SK-N-SH (cell line): ENCODE measurements around the gene RBMS3. TPM values are rescaled to one million over a fixed set of nuclear protein-coding genes. Genes with fewer than 3 reads are reported as not detected.

ENCODE experiments used
- CTCF ChIA-PET: fragments of 300-600, 350-600 bp; formaldehyde crosslinking; extraction: SDS; loops from one replicate; lab custom pipeline; 2021; lab: Yijun Ruan, JAX
- POLR2A ChIA-PET: fragments of 350-600 bp; sonication (Branson Sonifier 250); formaldehyde crosslinking; extraction: SDS; loops from one replicate; lab custom pipeline; 2020; ENCODE audit warnings: antibody characterized with exemption, inconsistent platforms; lab: Yijun Ruan, JAX
- DNase-seq: peaks from one replicate; pipeline ENCODE4 v3.0.0; 2012
- H2AFZ ChIP-seq: fragments of 200-600 bp; sonication (generic); 2 replicates; pipeline ENCODE4 v1.8.1; 2016; ENCODE audit warnings: antibody characterized with exemption, mild to moderate bottlenecking, low read depth
- H3F3A ChIP-seq: fragments of 200-600 bp; sonication (generic); replicated peaks from 2 replicates; pipeline ENCODE3; 2016; ENCODE audit warnings: antibody characterized with exemption, mild to moderate bottlenecking; ENCODE audit not compliant: insufficient read depth
- H3K27ac ChIP-seq, 2 experiments: fragments of 200-500 bp in 1 of 2; fragments of 200-600 bp in 1 of 2; sonication (Bioruptor generic) in 1 of 2; sonication (generic), shearing (Covaris generic) in 1 of 2; 2 replicates each; pipeline versions ENCODE4 v1.5.1 to v1.6.1; 2014 to 2016; ENCODE audit warnings: low read depth in 2 of 2, inconsistent platforms in 1 of 2, low read length in 1 of 2, mild to moderate bottlenecking in 1 of 2, mixed read lengths in 1 of 2
- H3K27me3 ChIP-seq: fragments of 200-600 bp; sonication (generic), shearing (Covaris generic); 2 replicates; pipeline ENCODE4 v1.6.1; 2016; ENCODE audit warnings: mixed run types; ENCODE audit not compliant: insufficient read depth
- H3K36me3 ChIP-seq, 2 experiments: fragments of 200-500 bp in 1 of 2; fragments of 200-600 bp in 1 of 2; sonication (Bioruptor generic) in 1 of 2; sonication (generic) in 1 of 2; replicated peaks in 1 of 2; 2 replicates each; pipeline versions ENCODE3 to v1.5.1; 2014 to 2016; ENCODE audit warnings: low read length in 1 of 2, mild to moderate bottlenecking in 1 of 2; ENCODE audit not compliant: insufficient read depth in 2 of 2, control insufficient read depth in 1 of 2
- H3K4me1 ChIP-seq, 2 experiments: fragments of 200-500 bp in 1 of 2; fragments of 200-600 bp in 1 of 2; sonication (Bioruptor generic) in 1 of 2; sonication (generic), shearing (Covaris generic) in 1 of 2; 2 replicates each; pipeline versions ENCODE4 v1.5.1 to v1.6.1; 2014 to 2016; ENCODE audit warnings: low read depth in 1 of 2, low read length in 1 of 2, mixed run types in 1 of 2; ENCODE audit not compliant: insufficient read depth in 2 of 2, control insufficient read depth in 1 of 2
- H3K4me2 ChIP-seq: fragments of 200-600 bp; sonication (generic), shearing (Covaris generic); 2 replicates; pipeline ENCODE4 v1.6.1; 2017; ENCODE audit warnings: mixed run types
- H3K4me3 ChIP-seq, 2 experiments: fragments of 200-500 bp in 1 of 2; fragments of 200-600 bp in 1 of 2; sonication (Bioruptor generic) in 1 of 2; sonication (generic), shearing (Covaris generic) in 1 of 2; 2 replicates each; pipeline versions ENCODE4 v1.5.1 to v1.8.1; 2014 to 2016; ENCODE audit warnings: low read depth in 2 of 2, inconsistent platforms in 1 of 2, low read length in 1 of 2, mild to moderate bottlenecking in 1 of 2, mixed read lengths in 1 of 2, moderate library complexity in 1 of 2
- H3K79me2 ChIP-seq: fragments of 200-600 bp; sonication (generic); 2 replicates; pipeline ENCODE4 v1.8.1; 2017; ENCODE audit warnings: mild to moderate bottlenecking; ENCODE audit not compliant: insufficient read depth
- H3K9ac ChIP-seq: fragments of 200-600 bp; sonication (generic); 2 replicates; pipeline ENCODE4 v1.6.1; 2017; ENCODE audit warnings: mixed run types
- H3K9me2 ChIP-seq: fragments of 200-600 bp; sonication (generic); 2 replicates; pipeline ENCODE4 v1.6.1; 2017; ENCODE audit warnings: mixed run types
- H3K9me3 ChIP-seq: fragments of 200-600 bp; sonication (generic); 2 replicates; pipeline ENCODE4 v1.6.1; 2017; ENCODE audit warnings: mixed run types, mild to moderate bottlenecking, moderate library complexity
- H4K20me1 ChIP-seq: fragments of 200-600 bp; sonication (generic); 2 replicates; pipeline ENCODE4 v1.6.1; 2017; ENCODE audit warnings: mild to moderate bottlenecking, mixed run types; ENCODE audit not compliant: insufficient read depth
- CHD2 ChIP-seq: fragments of 150-350 bp; IDR thresholded peaks from 2 replicates; pipeline ENCODE4 v1.6.1; 2018; ENCODE audit warnings: low read length; ENCODE audit not compliant: partially characterized antibody
- CTCF ChIP-seq: fragments of 200-600 bp; sonication (generic); IDR thresholded peaks from 2 replicates; pipeline ENCODE4 v1.6.1; 2017; ENCODE audit warnings: antibody characterized with exemption, mild to moderate bottlenecking, moderate library complexity
- FOSL2 ChIP-seq: IDR thresholded peaks from 2 replicates; pipeline ENCODE4 v1.4.0; 2012; ENCODE audit warnings: low read depth, mild to moderate bottlenecking, moderate library complexity, borderline replicate concordance
- FOXJ3 ChIP-seq: sonication (generic); formaldehyde crosslinking; IDR thresholded peaks from 2 replicates; pipeline ENCODE4 v1.5.1; 2020; ENCODE audit warnings: mild to moderate bottlenecking, missing genetic modification reagents
- JUND ChIP-seq: IDR thresholded peaks from 2 replicates; pipeline ENCODE4 v1.4.0; 2012
- MXI1 ChIP-seq: IDR thresholded peaks from 2 replicates; pipeline ENCODE4 v1.6.1; 2012; ENCODE audit warnings: mild to moderate bottlenecking, low read depth, low read length, improper control_type of control experiment
- NFIC ChIP-seq: IDR thresholded peaks from 2 replicates; pipeline ENCODE4 v1.4.0; 2012; ENCODE audit warnings: borderline replicate concordance
- POLR2AphosphoS5 ChIP-seq: IDR thresholded peaks from 2 replicates; pipeline ENCODE4 v1.6.1; 2012; ENCODE audit warnings: low read depth, low read length
- RAD21 ChIP-seq: IDR thresholded peaks from 2 replicates; pipeline ENCODE4 v1.6.1; 2012; ENCODE audit warnings: mild to moderate bottlenecking, low read length
- RCOR1 ChIP-seq: fragments of 150-350 bp; IDR thresholded peaks from 2 replicates; pipeline ENCODE4 v1.6.1; 2017; ENCODE audit warnings: antibody characterized with exemption, low read length
- RFX5 ChIP-seq: IDR thresholded peaks from 2 replicates; pipeline ENCODE4 v1.6.1; 2012; ENCODE audit warnings: mild to moderate bottlenecking, improper control_type of control experiment, low read length
- SIN3A ChIP-seq: IDR thresholded peaks from 2 replicates; pipeline ENCODE4 v1.6.1; 2012; ENCODE audit warnings: low read depth, mild to moderate bottlenecking, low read length, moderate library complexity, borderline replicate concordance
- SMC3 ChIP-seq: IDR thresholded peaks from 2 replicates; pipeline ENCODE4 v1.6.1; 2012; ENCODE audit warnings: low read depth, low read length, improper control_type of control experiment
- TAF1 ChIP-seq: IDR thresholded peaks from 2 replicates; pipeline ENCODE4 v1.6.1; 2012; ENCODE audit warnings: low read depth, mild to moderate bottlenecking, low read length, moderate library complexity, borderline replicate concordance
- WGBS: methylation state at CpG from one replicate; pipeline ENCODE4 v1.1.6; 2017; ENCODE audit warnings: low lambda C conversion rate; 5-methylcytosine and 5-hydroxymethylcytosine counted together
- polyA plus RNA-seq, 3 experiments: library from polyadenylated mRNA; depleted of rRNA; stranded (reverse); fragments of >200 nt; gene quantifications; 2 replicates each; pipeline ENCODE4 v1.2.3, GENCODE V29; 2012
- TF ChIP-seq, protein P1 (sequence below): IDR thresholded peaks from 2 replicates; pipeline ENCODE4 v1.4.0; 2012; ENCODE audit warnings: low read depth, borderline replicate concordance
- TF ChIP-seq, protein P2 (sequence below): fragments of 150-350 bp; IDR thresholded peaks from 2 replicates; pipeline ENCODE4 v1.6.1; 2017; ENCODE audit warnings: antibody characterized with exemption, low read length, low read depth, borderline replicate concordance
- TF ChIP-seq, protein P3 (sequence below): IDR thresholded peaks from 2 replicates; pipeline ENCODE4; 2012

RBMS3 gene
- polyA plus RNA-seq, 1 of the 3 experiments (the other 2 are of a cell fraction) = 8.2 TPM

DNA sequence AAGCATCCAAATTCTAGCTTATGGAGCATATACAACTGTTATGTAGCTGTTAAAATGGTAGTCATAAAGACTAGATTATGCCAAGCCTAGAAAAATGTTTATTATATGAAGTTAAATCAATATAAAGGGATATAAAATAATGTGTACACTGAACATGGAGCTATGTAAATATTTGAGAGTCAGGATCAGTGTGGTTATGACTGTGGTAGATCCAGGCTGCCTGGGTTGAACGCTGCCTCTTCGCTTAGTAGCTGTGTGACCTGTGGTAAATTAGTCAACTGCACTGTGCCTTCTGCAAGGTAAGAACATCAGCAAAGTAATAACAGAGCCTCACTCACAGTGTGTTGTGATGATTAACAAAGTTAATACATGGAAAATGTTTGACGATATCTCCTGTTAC lies 212.2 kb downstream of the RBMS3 start:
- H3K9ac ChIP-seq = no peak overlapping the region
- H3K36me3 ChIP-seq = peaks cover 23 to 26% of the 10 kb centered on the region in 2 experiments
- WGBS = 84% methylated on average over 3 of the region's 3 CpGs
- no peak for DNase-seq
- CTCF ChIA-PET = interaction anchor here (0.7 to 1.5 kb wide), 3 partner anchors 9 to 65 kb away, joined by 3 read pairs; no protein-coding TSS in a partner anchor
- peaks cover 7% of the 10 kb centered on the region; the same call in 1 of the 2 replicates for H3K79me2 ChIP-seq
- H3F3A ChIP-seq = peaks cover 25% of the 10 kb centered on the region
- peaks cover 0 to 19% of the 10 kb centered on the region in 2 experiments; a peak in 2 of 4 replicates for H3K4me1 ChIP-seq
- H3K27me3 ChIP-seq = no peaks in the 10 kb centered on the region
- H3K4me3 ChIP-seq = peak overlapping the region in 1 of 2 experiments; percentile 12; a peak in 1 of 4 replicates
- H4K20me1 ChIP-seq = no peaks in the 10 kb centered on the region
- no peak for TF ChIP-seq RAD21
- TF ChIP-seq SIN3A = no peak
- TF ChIP-seq, protein P1, sequence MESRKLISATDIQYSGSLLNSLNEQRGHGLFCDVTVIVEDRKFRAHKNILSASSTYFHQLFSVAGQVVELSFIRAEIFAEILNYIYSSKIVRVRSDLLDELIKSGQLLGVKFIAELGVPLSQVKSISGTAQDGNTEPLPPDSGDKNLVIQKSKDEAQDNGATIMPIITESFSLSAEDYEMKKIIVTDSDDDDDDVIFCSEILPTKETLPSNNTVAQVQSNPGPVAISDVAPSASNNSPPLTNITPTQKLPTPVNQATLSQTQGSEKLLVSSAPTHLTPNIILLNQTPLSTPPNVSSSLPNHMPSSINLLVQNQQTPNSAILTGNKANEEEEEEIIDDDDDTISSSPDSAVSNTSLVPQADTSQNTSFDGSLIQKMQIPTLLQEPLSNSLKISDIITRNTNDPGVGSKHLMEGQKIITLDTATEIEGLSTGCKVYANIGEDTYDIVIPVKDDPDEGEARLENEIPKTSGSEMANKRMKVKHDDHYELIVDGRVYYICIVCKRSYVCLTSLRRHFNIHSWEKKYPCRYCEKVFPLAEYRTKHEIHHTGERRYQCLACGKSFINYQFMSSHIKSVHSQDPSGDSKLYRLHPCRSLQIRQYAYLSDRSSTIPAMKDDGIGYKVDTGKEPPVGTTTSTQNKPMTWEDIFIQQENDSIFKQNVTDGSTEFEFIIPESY = no peak
- no peak for TF ChIP-seq JUND
- TF ChIP-seq CHD2 = no peak
- TF ChIP-seq RCOR1 = no peak
- TF ChIP-seq RFX5 = no peak
- no peak for TF ChIP-seq NFIC
- TF ChIP-seq, protein P2, sequence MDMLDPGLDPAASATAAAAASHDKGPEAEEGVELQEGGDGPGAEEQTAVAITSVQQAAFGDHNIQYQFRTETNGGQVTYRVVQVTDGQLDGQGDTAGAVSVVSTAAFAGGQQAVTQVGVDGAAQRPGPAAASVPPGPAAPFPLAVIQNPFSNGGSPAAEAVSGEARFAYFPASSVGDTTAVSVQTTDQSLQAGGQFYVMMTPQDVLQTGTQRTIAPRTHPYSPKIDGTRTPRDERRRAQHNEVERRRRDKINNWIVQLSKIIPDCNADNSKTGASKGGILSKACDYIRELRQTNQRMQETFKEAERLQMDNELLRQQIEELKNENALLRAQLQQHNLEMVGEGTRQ = no peak
- no peak for TF ChIP-seq SMC3
- no peak for TF ChIP-seq FOXJ3 (CRISPR knock-in tag)
- TF ChIP-seq POLR2AphosphoS5 = no peak
- TF ChIP-seq CTCF = no peak
- TF ChIP-seq FOSL2 = no peak
- no peak for TF ChIP-seq MXI1
- TF ChIP-seq TAF1 = no peak
- TF ChIP-seq, protein P3, sequence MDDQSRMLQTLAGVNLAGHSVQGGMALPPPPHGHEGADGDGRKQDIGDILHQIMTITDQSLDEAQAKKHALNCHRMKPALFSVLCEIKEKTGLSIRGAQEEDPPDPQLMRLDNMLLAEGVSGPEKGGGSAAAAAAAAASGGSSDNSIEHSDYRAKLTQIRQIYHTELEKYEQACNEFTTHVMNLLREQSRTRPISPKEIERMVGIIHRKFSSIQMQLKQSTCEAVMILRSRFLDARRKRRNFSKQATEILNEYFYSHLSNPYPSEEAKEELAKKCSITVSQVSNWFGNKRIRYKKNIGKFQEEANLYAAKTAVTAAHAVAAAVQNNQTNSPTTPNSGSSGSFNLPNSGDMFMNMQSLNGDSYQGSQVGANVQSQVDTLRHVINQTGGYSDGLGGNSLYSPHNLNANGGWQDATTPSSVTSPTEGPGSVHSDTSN = no peak
- no peak overlapping the region for H3K4me2 ChIP-seq
- H3K9me2 ChIP-seq = no peaks in the 10 kb centered on the region
- H3K9me3 ChIP-seq = no peaks in the 10 kb centered on the region
- H3K27ac ChIP-seq = peak overlapping the region; percentile 60 to 99; a peak in 3 of 4 replicates
- H2AFZ ChIP-seq = no peak overlapping the region
- POLR2A ChIA-PET = interaction anchor here (0.6 to 1.0 kb wide), 2 partner anchors 139 to 158 kb away, joined by 3 read pairs; no protein-coding TSS in a partner anchor
